ENCODE measurements around the gene CLIP1.
"Not testable (repeated sequence)": the region's sequence is repeated elsewhere in the genome, so short reads cannot be mapped to it uniquely, and the experiment has no call there.

Gene CLIP1

GRCh38 chr12:122381021-122381420 lies 41.4 kb downstream of the CLIP1 start:
- H3K4me3 ChIP-seq (ENCODE audit: low read depth, low read length), result no peak overlapping the region
- DNase-seq, result no peak
- H3K27ac ChIP-seq, result no peak overlapping the region
- TF ChIP-seq, protein P1, sequence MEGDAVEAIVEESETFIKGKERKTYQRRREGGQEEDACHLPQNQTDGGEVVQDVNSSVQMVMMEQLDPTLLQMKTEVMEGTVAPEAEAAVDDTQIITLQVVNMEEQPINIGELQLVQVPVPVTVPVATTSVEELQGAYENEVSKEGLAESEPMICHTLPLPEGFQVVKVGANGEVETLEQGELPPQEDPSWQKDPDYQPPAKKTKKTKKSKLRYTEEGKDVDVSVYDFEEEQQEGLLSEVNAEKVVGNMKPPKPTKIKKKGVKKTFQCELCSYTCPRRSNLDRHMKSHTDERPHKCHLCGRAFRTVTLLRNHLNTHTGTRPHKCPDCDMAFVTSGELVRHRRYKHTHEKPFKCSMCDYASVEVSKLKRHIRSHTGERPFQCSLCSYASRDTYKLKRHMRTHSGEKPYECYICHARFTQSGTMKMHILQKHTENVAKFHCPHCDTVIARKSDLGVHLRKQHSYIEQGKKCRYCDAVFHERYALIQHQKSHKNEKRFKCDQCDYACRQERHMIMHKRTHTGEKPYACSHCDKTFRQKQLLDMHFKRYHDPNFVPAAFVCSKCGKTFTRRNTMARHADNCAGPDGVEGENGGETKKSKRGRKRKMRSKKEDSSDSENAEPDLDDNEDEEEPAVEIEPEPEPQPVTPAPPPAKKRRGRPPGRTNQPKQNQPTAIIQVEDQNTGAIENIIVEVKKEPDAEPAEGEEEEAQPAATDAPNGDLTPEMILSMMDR (IDR thresholded peaks at IDR 0.05; ENCODE audit: low read depth, low read length, missing control alignments), result no peak
- in situ Hi-C loops (cut with HindIII; ENCODE audit: low pct_ligation_motif_present, low sequenced_read_pairs), result no loop called here
- peaks cover 28% of the 10 kb centered on the region for H3K36me3 ChIP-seq (replicated peaks)
- no peaks in the 10 kb centered on the region for H3K27me3 ChIP-seq (replicated peaks)

DNA sequence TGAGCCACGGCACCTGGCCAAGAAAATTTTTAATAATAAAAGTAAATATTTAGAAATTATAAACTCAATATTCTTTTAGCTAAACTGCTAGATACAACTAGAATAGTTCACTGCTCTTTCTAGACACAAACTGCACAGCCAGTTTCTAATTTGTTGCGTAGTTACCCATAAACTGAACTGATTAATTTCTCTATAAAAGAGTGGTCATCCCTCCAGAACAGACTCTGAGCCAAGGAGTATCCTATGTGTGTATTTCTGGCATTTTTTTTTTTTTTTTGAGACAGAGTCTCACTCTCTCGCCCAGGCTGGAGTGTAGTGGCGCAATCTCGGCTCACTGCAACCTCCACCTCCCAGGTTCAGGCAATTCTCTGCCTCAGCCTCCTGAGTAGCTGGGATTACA lies 45.7 kb downstream of the CLIP1 start:
- DNase-seq; H3K4me3 ChIP-seq (ENCODE audit: low read depth, low read length); H3K27ac ChIP-seq; H3K27me3 ChIP-seq (replicated peaks); in situ Hi-C loops (cut with HindIII; ENCODE audit: low pct_ligation_motif_present, low sequenced_read_pairs): not testable (repeated sequence)
- H3K36me3 ChIP-seq (replicated peaks), result peaks cover 35% of the 10 kb centered on the region

- Histone ChIP-seq H3K36me3 (replicated peaks) (peaks cover 28% of the 10 kb centered on the region), H3K27me3 (replicated peaks) (no peaks in the 10 kb centered on the region), H3K27ac (no peak overlapping the region), H3K4me3 (ENCODE audit: low read depth, low read length) (no peak overlapping the region)
- TF ChIP-seq, protein P1 (IDR thresholded peaks at IDR 0.05; ENCODE audit: low read depth, low read length, missing control alignments), result no peak
- DNase-seq, result no peak
- in situ Hi-C loops (cut with HindIII; ENCODE audit: low pct_ligation_motif_present, low sequenced_read_pairs), result no loop called here
These were observed 47.8 kb downstream of the CLIP1 start for GRCh38 chr12:122374707-122375106.

GRCh38 chr12:122371475-122372045 lies 50.9 kb downstream of the CLIP1 start:
- Histone ChIP-seq H3K4me3 (ENCODE audit: low read depth, low read length) (no peak overlapping the region), H3K36me3 (replicated peaks) (peaks cover 11% of the 10 kb centered on the region), H3K27ac (no peak overlapping the region), H3K27me3 (replicated peaks) (no peaks in the 10 kb centered on the region)
- in situ Hi-C loops (cut with HindIII; ENCODE audit: low pct_ligation_motif_present, low sequenced_read_pairs), result no loop called here
- TF ChIP-seq, protein P1 (IDR thresholded peaks at IDR 0.05; ENCODE audit: low read depth, low read length, missing control alignments), result no peak
- no peak for DNase-seq

DNA sequence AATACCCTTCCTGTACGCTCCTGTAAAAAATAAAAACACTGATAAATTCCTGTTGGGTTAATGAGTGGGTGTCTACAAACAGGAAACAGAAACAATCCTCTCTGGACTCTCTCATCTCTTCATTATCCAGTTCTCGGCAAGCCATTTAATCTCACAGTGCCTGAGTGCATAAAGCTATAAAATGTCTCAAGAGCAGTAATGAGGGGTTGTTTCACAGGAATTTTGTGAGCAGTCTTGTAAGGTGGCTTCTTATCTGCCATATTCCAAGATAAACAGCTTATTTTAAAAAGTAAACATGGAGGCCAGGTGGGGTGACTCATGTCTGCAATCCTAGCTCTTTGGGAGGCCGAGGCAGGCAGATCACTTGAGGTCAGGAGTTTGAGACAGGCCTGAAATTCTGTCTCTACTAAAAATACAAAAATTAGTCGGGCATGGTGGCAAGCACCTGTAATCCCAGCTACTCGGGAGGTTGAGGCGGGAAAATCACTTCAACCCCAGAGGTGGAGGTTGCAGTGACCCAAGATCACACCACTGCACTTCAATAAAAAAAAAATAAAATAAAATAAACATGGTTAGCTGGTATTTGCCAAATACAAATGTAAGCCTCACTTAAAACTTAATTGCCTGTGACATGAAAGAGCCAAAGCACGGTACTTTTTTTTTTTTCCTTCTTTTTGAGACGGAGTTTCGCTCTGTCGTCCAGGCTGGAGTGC lies 54.0 kb downstream of the CLIP1 start:
- in situ Hi-C loops (cut with HindIII; ENCODE audit: low pct_ligation_motif_present, low sequenced_read_pairs), result no loop called here
- H3K27me3 ChIP-seq (replicated peaks), result no peaks in the 10 kb centered on the region
- peak; percentile 53 for DNase-seq
- H3K4me3 ChIP-seq (ENCODE audit: low read depth, low read length), result no peak overlapping the region
- peaks cover 4% of the 10 kb centered on the region for H3K36me3 ChIP-seq (replicated peaks)
- TF ChIP-seq, protein P1 (IDR thresholded peaks at IDR 0.05; ENCODE audit: low read depth, low read length, missing control alignments), result no peak
- H3K27ac ChIP-seq, result peak overlapping the region; percentile 89

DNA sequence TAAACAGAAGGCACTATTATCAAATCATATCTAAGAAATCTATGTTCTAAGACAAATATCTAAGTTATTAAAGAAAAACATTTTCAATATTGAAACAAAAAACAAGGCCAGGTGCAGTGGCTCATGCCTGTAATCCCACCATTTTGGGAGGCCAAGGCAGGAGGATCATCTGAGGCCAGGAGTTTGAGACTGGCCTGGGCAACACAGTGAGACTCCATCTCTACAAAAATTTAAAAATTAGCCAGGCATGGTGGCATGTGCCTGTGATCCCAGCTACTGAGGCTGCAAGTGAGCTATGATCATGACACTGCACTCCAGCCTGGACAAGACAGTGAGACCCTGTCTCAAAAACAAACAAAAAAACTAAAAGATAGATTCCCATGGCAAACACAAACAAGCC lies 54.8 kb downstream of the CLIP1 start:
- H3K27me3 ChIP-seq (replicated peaks); H3K4me3 ChIP-seq (ENCODE audit: low read depth, low read length); H3K36me3 ChIP-seq (replicated peaks); DNase-seq; in situ Hi-C loops (cut with HindIII; ENCODE audit: low pct_ligation_motif_present, low sequenced_read_pairs): not testable (repeated sequence)
- peak overlapping the region; percentile 89 for H3K27ac ChIP-seq
